ENCODE results near the gene GLIS1. TPM values are rescaled to one million over a fixed set of nuclear protein-coding genes. Genes with fewer than 3 reads are reported as not detected.

The GLIS1 gene
- polyA plus RNA-seq, 1 donor: 0.58 TPM

GRCh38 chr1:53665996-53666395, 73.0 kb downstream of the GLIS1 start:
- no peaks in the 10 kb centered on the region for H3K9me3 ChIP-seq (ENCODE audit: control insufficient read depth, low read depth, low read length)

DNA sequence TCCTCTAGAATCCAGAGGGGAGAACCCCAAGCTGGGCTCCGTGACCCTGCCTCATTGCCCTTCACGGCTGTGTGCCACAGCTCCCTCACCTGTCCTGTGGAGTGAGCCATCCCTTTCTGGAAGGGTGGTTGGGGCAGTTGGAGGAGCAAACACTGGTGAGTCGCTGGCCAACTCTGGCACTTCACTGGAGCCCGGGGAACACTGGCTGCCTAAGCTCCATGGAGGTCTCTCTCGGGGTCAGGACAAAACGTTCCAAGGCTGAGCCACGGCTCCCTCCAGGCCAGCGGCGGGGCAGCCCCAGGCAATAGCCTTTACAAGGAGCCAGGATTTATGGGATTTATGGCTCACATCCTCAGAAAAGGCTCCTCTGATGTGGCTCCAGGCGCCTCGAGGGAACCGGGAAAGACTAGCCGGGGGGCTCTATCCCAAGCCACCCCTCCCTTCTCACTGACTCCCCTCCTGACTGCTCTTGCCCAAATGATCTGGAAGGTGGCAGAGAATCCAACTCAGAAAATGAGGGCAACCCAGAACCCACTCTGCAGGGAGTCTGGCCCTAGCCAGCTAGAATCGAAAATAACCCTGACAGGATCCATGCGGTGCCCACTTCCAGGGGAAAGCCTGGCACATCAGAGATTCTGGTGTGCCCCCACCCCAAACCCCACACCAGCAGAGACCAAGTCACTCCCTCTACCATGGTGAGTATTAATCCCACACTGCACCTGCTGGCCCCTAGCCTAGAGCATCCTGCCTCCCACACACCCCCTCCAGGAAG, 75.2 kb downstream of the GLIS1 start:
- Histone ChIP-seq H3K27ac (ENCODE audit: low read length) (no peak overlapping the region), H3K36me3 (ENCODE audit: control insufficient read depth, insufficient read depth, low read length) (no peaks in the 10 kb centered on the region), H3K4me3 (ENCODE audit: low read length) (no peak overlapping the region), H3K27me3 (ENCODE audit: control insufficient read depth, insufficient read depth, low read length) (no peaks in the 10 kb centered on the region), H3K9me3 (ENCODE audit: control insufficient read depth, low read depth, low read length) (no peaks in the 10 kb centered on the region), H3K4me1 (ENCODE audit: control insufficient read depth, insufficient read depth, low read length) (peaks cover 2% of the 10 kb centered on the region)
- DNase-seq: no peak
- no CpG with 5 or more reads among the region's 15 CpGs for WGBS (ENCODE audit: insufficient coverage, low lambda C conversion rate)

More at GRCh38 chr1:53665996-53666395, 73.0 kb downstream of the GLIS1 start:
- Histone ChIP-seq H3K36me3 (ENCODE audit: control insufficient read depth, insufficient read depth, low read length) (no peaks in the 10 kb centered on the region), H3K4me1 (ENCODE audit: control insufficient read depth, insufficient read depth, low read length) (no peaks in the 10 kb centered on the region), H3K27me3 (ENCODE audit: control insufficient read depth, insufficient read depth, low read length) (no peaks in the 10 kb centered on the region), H3K27ac (ENCODE audit: low read length) (no peak overlapping the region), H3K4me3 (ENCODE audit: low read length) (no peak overlapping the region)
- WGBS (ENCODE audit: insufficient coverage, low lambda C conversion rate): no CpG with 5 or more reads among the region's 2 CpGs
- DNase-seq: no peak

- no CpG with 5 or more reads among the region's 3 CpGs for WGBS (ENCODE audit: insufficient coverage, low lambda C conversion rate)
These were observed 76.0 kb downstream of the GLIS1 start for GRCh38 chr1:53662951-53663350.

DNA sequence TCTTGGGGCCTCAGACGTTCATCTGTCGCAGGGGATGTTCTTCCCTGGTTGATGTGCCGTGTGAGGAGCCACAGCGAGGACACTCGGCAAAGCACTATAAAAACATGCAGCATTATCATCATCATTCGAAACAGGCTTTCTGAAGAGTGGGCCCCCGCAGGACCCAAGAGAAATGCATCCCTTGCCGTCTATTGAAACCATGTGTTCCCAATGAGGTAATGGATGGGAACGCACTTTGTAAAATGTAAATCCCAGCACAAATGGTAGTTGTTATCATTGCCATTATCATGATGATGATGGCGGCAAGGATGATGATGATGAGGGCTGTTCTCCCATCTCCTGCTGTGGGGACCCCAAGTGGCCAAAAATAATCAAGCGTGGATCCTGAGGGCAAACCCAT, 76.8 kb downstream of the GLIS1 start:
- Histone ChIP-seq H3K9me3 (ENCODE audit: control insufficient read depth, low read depth, low read length) (no peaks in the 10 kb centered on the region), H3K36me3 (ENCODE audit: control insufficient read depth, insufficient read depth, low read length) (no peaks in the 10 kb centered on the region), H3K27me3 (ENCODE audit: control insufficient read depth, insufficient read depth, low read length) (no peaks in the 10 kb centered on the region), H3K4me3 (ENCODE audit: low read length) (no peak overlapping the region), H3K4me1 (ENCODE audit: control insufficient read depth, insufficient read depth, low read length) (peaks cover 6% of the 10 kb centered on the region), H3K27ac (ENCODE audit: low read length) (no peak overlapping the region)
- WGBS (ENCODE audit: insufficient coverage, low lambda C conversion rate): no CpG with 5 or more reads among the region's 11 CpGs
- DNase-seq: no peak

More at GRCh38 chr1:53662951-53663350, 76.0 kb downstream of the GLIS1 start:
- Histone ChIP-seq H3K27ac (ENCODE audit: low read length) (no peak overlapping the region), H3K36me3 (ENCODE audit: control insufficient read depth, insufficient read depth, low read length) (no peaks in the 10 kb centered on the region), H3K4me3 (ENCODE audit: low read length) (no peak overlapping the region), H3K4me1 (ENCODE audit: control insufficient read depth, insufficient read depth, low read length) (peaks cover 6% of the 10 kb centered on the region), H3K9me3 (ENCODE audit: control insufficient read depth, low read depth, low read length) (no peaks in the 10 kb centered on the region), H3K27me3 (ENCODE audit: control insufficient read depth, insufficient read depth, low read length) (no peaks in the 10 kb centered on the region)
- no peak for DNase-seq

- Histone ChIP-seq H3K9me3 (ENCODE audit: control insufficient read depth, low read depth, low read length) (no peaks in the 10 kb centered on the region), H3K27me3 (ENCODE audit: control insufficient read depth, insufficient read depth, low read length) (peaks cover 3% of the 10 kb centered on the region), H3K27ac (ENCODE audit: low read length) (no peak overlapping the region), H3K36me3 (ENCODE audit: control insufficient read depth, insufficient read depth, low read length) (no peaks in the 10 kb centered on the region), H3K4me3 (ENCODE audit: low read length) (no peak overlapping the region), H3K4me1 (ENCODE audit: control insufficient read depth, insufficient read depth, low read length) (peaks cover 6% of the 10 kb centered on the region)
- no CpG with 5 or more reads among the region's 8 CpGs for WGBS (ENCODE audit: insufficient coverage, low lambda C conversion rate)
- no peak for DNase-seq
These were observed 77.5 kb downstream of the GLIS1 start for GRCh38 chr1:53661496-53661895.

DNA sequence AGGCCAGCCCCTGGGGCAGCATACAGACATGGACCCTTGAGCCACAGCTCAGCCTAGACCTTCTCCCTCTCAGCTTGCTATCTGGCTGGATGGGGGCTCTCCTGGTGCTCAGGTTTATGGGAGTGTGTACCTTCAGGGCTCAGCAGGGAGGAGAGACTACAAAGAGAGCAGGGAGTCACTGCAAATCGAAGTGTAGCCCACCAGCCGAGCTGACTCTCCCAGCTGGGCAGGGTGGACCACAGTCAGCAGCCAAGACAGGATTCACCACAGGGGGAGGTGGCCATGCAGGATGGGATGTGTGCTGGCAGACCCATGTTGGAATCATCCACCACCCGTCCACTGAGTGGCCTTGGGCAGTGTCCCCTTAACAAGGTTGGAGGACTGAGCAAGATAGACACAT, 78.3 kb downstream of the GLIS1 start:
- Histone ChIP-seq H3K27ac (ENCODE audit: low read length) (no peak overlapping the region), H3K4me3 (ENCODE audit: low read length) (no peak overlapping the region), H3K9me3 (ENCODE audit: control insufficient read depth, low read depth, low read length) (no peaks in the 10 kb centered on the region), H3K4me1 (ENCODE audit: control insufficient read depth, insufficient read depth, low read length) (peaks cover 6% of the 10 kb centered on the region), H3K27me3 (ENCODE audit: control insufficient read depth, insufficient read depth, low read length) (peaks cover 9% of the 10 kb centered on the region), H3K36me3 (ENCODE audit: control insufficient read depth, insufficient read depth, low read length) (no peaks in the 10 kb centered on the region)
- WGBS (ENCODE audit: insufficient coverage, low lambda C conversion rate): no CpG with 5 or more reads among the region's 3 CpGs
- no peak for DNase-seq

GRCh38 chr1:53659436-53659835, 79.5 kb downstream of the GLIS1 start:
- Histone ChIP-seq H3K36me3 (ENCODE audit: control insufficient read depth, insufficient read depth, low read length) (no peaks in the 10 kb centered on the region), H3K4me3 (ENCODE audit: low read length) (no peak overlapping the region), H3K4me1 (ENCODE audit: control insufficient read depth, insufficient read depth, low read length) (peaks cover 6% of the 10 kb centered on the region), H3K9me3 (ENCODE audit: control insufficient read depth, low read depth, low read length) (no peaks in the 10 kb centered on the region), H3K27ac (ENCODE audit: low read length) (no peak overlapping the region), H3K27me3 (ENCODE audit: control insufficient read depth, insufficient read depth, low read length) (peaks cover 9% of the 10 kb centered on the region)
- WGBS (ENCODE audit: insufficient coverage, low lambda C conversion rate): no CpG with 5 or more reads among the region's 2 CpGs
- no peak for DNase-seq

DNA sequence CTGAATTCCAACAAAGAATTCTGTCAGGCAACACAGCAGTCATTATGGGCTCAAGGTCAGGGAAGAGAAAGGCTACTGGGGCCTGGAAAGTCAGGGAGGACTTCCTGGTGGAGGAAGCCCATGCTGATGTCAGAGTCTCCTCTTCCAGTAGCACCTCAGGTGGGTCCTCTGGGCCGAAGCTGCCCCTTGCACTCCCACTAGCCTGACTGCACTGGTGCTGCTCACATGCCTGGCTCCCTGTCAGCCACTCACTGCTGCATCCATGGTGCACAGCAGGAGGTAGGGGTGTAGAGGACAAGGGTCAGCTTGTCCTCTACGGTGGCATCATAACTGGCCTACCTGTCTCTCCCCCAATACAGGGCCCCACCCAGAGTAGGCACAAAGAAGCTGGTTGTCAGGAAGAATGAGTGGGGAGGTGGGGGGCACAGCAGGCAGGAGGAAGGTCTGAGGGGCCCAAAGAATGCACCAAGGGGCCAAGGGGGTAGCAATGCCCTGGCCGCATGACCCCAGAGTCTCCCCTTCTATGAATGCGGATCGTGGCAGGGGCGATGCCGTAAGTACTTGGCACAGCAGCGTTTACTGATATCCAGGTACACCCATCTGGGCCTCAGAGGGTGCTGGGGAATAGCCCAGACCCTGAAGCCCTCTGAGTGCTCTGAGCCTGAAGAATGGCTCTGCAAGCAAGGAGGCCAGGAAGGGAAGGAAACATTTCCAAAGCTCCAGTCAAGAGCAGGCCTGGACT, 80.3 kb downstream of the GLIS1 start:
- no CpG with 5 or more reads among the region's 8 CpGs for WGBS (ENCODE audit: insufficient coverage, low lambda C conversion rate)
- no peak for DNase-seq
- Histone ChIP-seq H3K27ac (ENCODE audit: low read length) (no peak overlapping the region), H3K27me3 (ENCODE audit: control insufficient read depth, insufficient read depth, low read length) (peaks cover 9% of the 10 kb centered on the region), H3K36me3 (ENCODE audit: control insufficient read depth, insufficient read depth, low read length) (no peaks in the 10 kb centered on the region), H3K9me3 (ENCODE audit: control insufficient read depth, low read depth, low read length) (no peaks in the 10 kb centered on the region), H3K4me3 (ENCODE audit: low read length) (no peak overlapping the region), H3K4me1 (ENCODE audit: control insufficient read depth, insufficient read depth, low read length) (peaks cover 6% of the 10 kb centered on the region)

- no peak overlapping the region for H3K27ac ChIP-seq (ENCODE audit: low read length)
- no peak overlapping the region for H3K4me3 ChIP-seq (ENCODE audit: low read length)
- peaks cover 9% of the 10 kb centered on the region for H3K27me3 ChIP-seq (ENCODE audit: control insufficient read depth, insufficient read depth, low read length)
- no peaks in the 10 kb centered on the region for H3K36me3 ChIP-seq (ENCODE audit: control insufficient read depth, insufficient read depth, low read length)
- no CpG with 5 or more reads among the region's 1 CpG for WGBS (ENCODE audit: insufficient coverage, low lambda C conversion rate)
- H3K9me3 ChIP-seq (ENCODE audit: control insufficient read depth, low read depth, low read length): no peaks in the 10 kb centered on the region
- DNase-seq: no peak
- H3K4me1 ChIP-seq (ENCODE audit: control insufficient read depth, insufficient read depth, low read length): peaks cover 6% of the 10 kb centered on the region
These were observed 81.0 kb downstream of the GLIS1 start for GRCh38 chr1:53657891-53658396.

- Histone ChIP-seq H3K9me3 (ENCODE audit: control insufficient read depth, low read depth, low read length) (no peaks in the 10 kb centered on the region), H3K27ac (ENCODE audit: low read length) (no peak overlapping the region), H3K27me3 (ENCODE audit: control insufficient read depth, insufficient read depth, low read length) (peaks cover 9% of the 10 kb centered on the region), H3K4me1 (ENCODE audit: control insufficient read depth, insufficient read depth, low read length) (peaks cover 6% of the 10 kb centered on the region), H3K4me3 (ENCODE audit: low read length) (no peak overlapping the region), H3K36me3 (ENCODE audit: control insufficient read depth, insufficient read depth, low read length) (no peaks in the 10 kb centered on the region)
- WGBS (ENCODE audit: insufficient coverage, low lambda C conversion rate): no CpG with 5 or more reads among the region's 4 CpGs
- DNase-seq: no peak
These were observed 81.5 kb downstream of the GLIS1 start for GRCh38 chr1:53657531-53657805.
